Activated CD4-positive, alpha-beta T cell treated with anti-CD3 and anti-CD28 coated beads, Interleukin-2, amount 10 ng/mL, durations not matched to agents 24 days and 14 days (primary cell): ENCODE measurements around the gene UBAP1L. TPM values are rescaled to one million over a fixed set of nuclear protein-coding genes. Genes with fewer than 3 reads are reported as not detected.

Experiments
- DNase-seq: peaks from one replicate; pipeline ENCODE4 v3.0.0; 2022
- H3K27ac Mint-ChIP-seq: one replicate; pipeline ENCODE4 v1.8.0; 2022; ENCODE audit warnings: mild to moderate bottlenecking, mixed read lengths
- H3K27me3 Mint-ChIP-seq: one replicate; pipeline ENCODE4 v1.8.0; 2022; ENCODE audit warnings: mixed read lengths
- H3K36me3 Mint-ChIP-seq: one replicate; pipeline ENCODE4 v1.8.0; 2022; ENCODE audit warnings: low read depth, mild to moderate bottlenecking, mixed read lengths
- H3K4me1 Mint-ChIP-seq: one replicate; pipeline ENCODE4 v1.8.0; 2021; ENCODE audit warnings: mixed read lengths
- H3K4me3 Mint-ChIP-seq: one replicate; pipeline ENCODE4 v1.8.0; 2022; ENCODE audit warnings: mild to moderate bottlenecking, moderate library complexity, mixed read lengths
- H3K9me3 Mint-ChIP-seq: one replicate; pipeline ENCODE4 v1.8.0; 2021; ENCODE audit warnings: mixed read lengths
- intact Hi-C: fragments of 100-400 bp; cut with micrococcal nuclease; formaldehyde crosslinking; loops from one replicate; pipeline ENCODE4 v1.15.1; 2023
- total RNA-seq: library from RNA; stranded (reverse); gene quantifications from 2 replicates; pipeline ENCODE4 v1.2.3, GENCODE V29; 2022

Gene UBAP1L
- total RNA-seq, 1 donor from 2014 or later, result 6.6 TPM

DNA sequence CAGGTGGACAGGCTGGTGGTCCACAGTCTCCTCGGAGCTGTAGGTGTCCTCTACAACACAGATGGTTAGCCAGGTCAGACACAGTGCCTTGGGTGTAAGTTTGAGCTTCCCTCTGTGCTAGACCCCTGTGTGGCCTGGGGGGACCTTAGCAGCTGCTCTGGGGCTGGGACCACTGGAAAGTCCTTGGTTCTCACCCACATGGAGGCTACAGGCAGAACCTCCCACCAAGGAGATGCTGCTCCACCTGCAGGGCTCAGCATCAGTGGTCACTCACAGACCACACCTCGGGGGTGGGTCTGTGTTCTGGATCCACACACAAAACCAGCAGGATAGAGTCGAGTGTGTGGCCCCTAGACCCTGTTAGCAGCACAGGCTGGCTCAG lies 55.6 kb downstream of the UBAP1L start:
- H3K27me3 Mint-ChIP-seq, result peaks cover 8% of the 10 kb centered on the region
- H3K4me3 Mint-ChIP-seq, result no peak overlapping the region
- no peak overlapping the region for H3K27ac Mint-ChIP-seq
- intact Hi-C loops, result no loop called here
- no peak for DNase-seq
- peaks cover 3% of the 10 kb centered on the region for H3K4me1 Mint-ChIP-seq
- no peaks in the 10 kb centered on the region for H3K9me3 Mint-ChIP-seq
- no peaks in the 10 kb centered on the region for H3K36me3 Mint-ChIP-seq

DNA sequence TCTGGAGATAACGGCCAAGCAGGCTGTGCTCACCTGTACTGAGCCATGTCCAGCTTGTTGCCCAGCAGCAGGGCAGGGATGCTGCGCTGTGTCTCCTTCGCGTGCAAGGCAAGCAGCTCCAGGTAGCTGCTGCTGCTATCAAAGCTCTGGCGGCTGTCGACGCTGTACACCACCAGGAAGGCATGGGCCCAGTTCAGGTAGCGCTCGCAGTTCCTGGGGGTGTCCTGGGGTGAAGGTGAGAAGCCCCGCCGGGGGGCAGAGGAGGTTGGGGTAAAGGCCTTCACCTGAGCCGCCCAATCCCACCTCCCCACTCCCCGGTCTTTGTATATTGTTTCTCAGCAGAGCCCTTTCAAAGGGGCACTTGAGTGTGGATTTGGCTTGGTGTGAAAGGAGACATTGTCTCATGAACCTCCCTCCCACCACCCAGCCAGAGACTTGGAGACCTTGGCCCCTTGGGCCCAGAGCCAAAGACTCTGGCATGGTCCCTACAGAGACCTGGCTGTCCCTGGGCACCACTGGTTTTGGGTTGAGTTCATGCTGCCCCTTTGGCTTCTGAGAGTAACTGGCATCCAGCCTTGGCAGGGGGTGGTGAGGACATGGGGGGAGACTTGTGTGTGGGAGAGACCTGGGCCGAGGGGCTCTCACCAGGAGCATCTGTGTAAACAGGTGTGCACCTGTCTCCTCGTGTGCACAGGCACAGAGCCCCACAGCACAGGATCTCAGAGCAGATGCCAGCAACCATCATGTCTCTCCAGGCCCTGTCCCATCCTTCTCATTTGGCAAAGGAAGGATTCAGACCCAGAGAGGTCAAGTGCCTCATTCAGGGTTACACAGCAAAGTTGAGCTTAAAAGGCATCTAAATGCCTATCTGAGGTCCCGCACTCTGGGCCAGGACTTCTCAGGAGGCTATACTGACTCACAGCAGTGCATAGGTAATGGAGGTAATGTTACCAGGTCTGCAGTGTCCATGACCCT lies 56.3 kb downstream of the UBAP1L start:
- peaks cover 3% of the 10 kb centered on the region for H3K4me1 Mint-ChIP-seq
- H3K27ac Mint-ChIP-seq, result no peak overlapping the region
- no peak for DNase-seq
- H3K9me3 Mint-ChIP-seq, result no peaks in the 10 kb centered on the region
- peaks cover 2% of the 10 kb centered on the region for H3K27me3 Mint-ChIP-seq
- intact Hi-C loops, result no loop called here
- H3K4me3 Mint-ChIP-seq, result no peak overlapping the region
- no peaks in the 10 kb centered on the region for H3K36me3 Mint-ChIP-seq

DNA sequence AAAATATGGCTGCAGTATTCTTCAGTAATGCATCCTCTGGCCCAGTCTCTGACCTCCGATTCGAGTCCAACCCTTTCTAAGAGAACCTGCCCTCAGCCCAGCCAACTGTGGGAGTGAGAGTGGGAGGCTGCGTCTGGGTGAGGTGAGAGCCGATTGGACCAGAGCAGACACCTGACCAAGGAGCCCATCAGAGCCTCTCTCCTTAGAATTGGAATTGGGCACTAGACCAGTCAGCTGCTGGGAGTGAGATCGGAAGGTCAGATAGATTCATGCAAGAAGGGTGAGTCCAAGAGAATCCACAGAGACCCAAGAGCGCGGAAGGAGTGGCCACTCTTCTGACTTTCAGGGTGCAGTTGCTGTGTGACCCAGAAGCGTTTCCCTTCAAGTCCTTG lies 57.5 kb downstream of the UBAP1L start:
- peaks cover 3% of the 10 kb centered on the region for H3K4me1 Mint-ChIP-seq
- no peaks in the 10 kb centered on the region for H3K9me3 Mint-ChIP-seq
- no peaks in the 10 kb centered on the region for H3K27me3 Mint-ChIP-seq
- H3K4me3 Mint-ChIP-seq, result no peak overlapping the region
- H3K36me3 Mint-ChIP-seq, result no peaks in the 10 kb centered on the region
- no peak for DNase-seq
- H3K27ac Mint-ChIP-seq, result no peak overlapping the region
- intact Hi-C loops, result no loop called here

DNA sequence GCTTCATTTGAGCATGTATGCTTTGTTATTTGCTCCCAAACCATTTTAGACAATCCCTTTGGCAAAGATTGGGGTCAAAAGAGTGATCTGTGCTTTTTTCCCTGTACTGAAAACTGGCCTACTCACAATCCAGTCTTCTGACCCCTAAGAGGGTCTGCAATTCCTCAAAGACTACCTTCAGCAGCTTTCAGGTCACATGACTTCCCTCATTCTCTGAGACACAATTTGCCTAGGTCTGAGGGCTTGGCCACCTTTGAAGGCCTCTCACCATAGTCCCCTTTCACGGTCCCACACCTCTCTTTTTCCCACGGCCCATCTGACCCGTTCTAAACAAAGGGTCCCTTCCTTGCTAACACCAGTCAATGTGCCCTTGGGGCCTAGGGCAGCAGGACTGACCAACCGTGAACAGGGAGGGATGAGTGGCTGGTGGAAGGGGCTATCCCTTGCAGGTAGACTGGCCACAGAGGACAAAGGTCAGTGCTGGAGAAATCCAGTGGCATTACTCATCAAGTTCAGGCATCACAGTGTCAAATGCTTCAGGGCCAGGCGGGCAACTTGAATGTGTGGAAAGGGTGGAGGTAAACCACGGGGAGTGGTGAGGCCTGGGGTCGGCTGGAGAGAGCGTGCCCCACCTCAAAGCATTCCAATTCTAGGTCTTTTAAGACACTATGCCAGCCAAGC lies 58.0 kb downstream of the UBAP1L start:
- DNase-seq, result no peak
- no peaks in the 10 kb centered on the region for H3K27me3 Mint-ChIP-seq
- intact Hi-C loops, result no loop called here

DNA sequence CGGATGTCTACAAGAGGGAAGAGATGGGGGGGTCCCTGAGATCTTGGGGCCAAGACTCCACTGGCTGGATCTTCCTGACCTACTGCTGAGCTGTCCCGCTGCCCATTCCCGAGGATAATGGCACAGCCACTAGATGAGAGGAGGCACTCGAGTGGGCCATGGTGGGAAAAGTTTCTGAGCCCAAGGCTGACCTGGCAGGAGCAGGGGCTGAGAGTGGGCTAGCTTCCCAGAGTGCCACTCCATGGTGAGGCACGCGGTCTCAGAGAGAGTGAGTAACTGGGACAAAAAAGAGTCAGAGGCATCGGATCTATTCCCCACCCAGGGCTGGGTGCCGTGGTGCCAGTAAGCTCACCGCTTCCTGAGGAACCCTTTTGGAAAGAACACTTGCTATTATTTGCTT lies 58.9 kb downstream of the UBAP1L start:
- Mint-ChIP-seq H3K27ac (no peak overlapping the region), H3K4me1 (peaks cover 3% of the 10 kb centered on the region), H3K36me3 (no peaks in the 10 kb centered on the region), H3K9me3 (no peaks in the 10 kb centered on the region), H3K4me3 (no peak overlapping the region), H3K27me3 (no peaks in the 10 kb centered on the region)
- no peak for DNase-seq
- intact Hi-C loops, result no loop called here

More for the DNA sequence above, 58.0 kb downstream of the UBAP1L start:
- Mint-ChIP-seq H3K9me3 (no peaks in the 10 kb centered on the region), H3K27ac (no peak overlapping the region), H3K36me3 (no peaks in the 10 kb centered on the region), H3K4me1 (peaks cover 3% of the 10 kb centered on the region), H3K4me3 (no peak overlapping the region)

DNA sequence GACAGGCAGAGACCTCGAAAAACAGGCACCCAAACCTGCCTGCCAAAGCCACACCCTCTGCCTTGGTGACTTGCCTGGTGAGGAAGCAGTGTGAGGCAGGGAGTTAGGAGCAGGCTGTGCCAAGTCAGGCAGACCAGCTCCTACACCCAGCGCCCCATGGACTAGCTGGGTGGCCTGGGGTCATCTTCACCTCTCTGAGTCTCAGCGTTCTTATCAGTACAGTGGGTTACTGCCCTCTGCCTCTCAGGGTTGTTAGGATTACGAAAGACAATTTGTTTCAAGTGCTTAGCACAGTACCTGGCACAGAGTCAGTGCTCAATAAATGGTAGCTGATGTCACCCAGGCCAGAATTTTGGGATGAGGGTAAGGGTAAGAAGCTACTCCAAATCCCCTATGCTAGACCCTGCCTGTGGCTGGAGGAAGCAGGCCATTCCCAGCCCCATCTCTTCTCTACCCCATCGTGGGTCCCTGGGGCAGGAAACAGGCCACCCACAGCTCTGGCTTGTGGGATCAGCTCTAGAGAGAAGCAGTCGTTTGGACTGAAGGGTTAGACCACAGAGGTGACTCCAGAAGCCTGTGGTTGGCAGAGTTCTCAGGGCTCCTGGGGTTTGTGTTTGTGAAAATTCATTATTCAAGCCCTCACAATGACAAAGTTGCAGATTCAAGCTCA lies 59.7 kb downstream of the UBAP1L start:
- no peaks in the 10 kb centered on the region for H3K36me3 Mint-ChIP-seq
- DNase-seq, result no peak
- H3K4me1 Mint-ChIP-seq, result peaks cover 3% of the 10 kb centered on the region
- H3K27me3 Mint-ChIP-seq, result peaks cover 1% of the 10 kb centered on the region
- H3K27ac Mint-ChIP-seq, result no peak overlapping the region
- intact Hi-C loops, result loop anchor here (2.0 kb wide), 2 partner anchors 45 to 241 kb away; partner anchors contain the start of gene RNU5A-1
- no peak overlapping the region for H3K4me3 Mint-ChIP-seq
- no peaks in the 10 kb centered on the region for H3K9me3 Mint-ChIP-seq

DNA sequence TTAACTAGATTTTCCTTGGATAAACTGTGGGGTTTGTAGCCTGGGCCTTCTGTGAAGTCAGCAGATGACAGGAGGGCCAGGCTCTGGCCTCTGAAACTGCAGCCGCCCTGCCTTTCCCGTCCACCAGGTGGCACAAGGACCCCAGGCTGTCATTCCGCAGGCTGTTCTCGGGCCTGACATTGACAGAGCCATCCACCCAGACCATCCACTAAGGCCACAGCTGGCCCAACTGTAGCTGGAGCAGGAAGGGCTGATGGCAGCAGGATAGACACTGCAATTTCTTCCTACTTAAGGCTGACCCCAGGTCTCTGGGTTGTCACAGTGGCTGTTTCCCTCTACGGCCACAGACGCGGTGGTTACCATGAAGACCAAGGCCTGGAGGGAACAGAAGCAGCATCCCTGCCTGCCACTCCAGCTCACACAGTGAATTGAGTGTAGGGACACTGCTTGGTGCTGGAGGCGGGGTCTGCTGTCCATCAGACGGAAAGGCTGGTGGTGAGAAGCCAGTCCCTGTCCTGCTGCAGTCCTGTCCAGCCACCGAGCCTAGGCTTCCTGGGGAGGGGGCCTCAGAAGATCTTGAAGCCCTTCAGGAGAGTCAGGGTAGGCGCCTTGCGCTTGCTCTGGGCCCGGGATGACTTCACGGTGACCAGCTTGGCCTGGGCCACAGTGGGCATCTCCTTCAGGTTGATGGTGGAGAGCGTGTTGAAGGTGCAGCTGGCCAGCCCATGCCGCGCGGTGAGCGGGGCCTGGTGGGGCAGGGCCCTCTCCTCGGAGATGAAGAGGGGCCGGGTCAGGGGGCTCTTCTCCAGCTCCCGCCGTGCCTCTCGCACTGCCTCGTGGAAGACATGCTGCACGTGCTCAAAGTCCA lies 60.4 kb downstream of the UBAP1L start:
- intact Hi-C loops, result loop anchor here (1.0 to 5.0 kb wide), 4 partner anchors 24 to 333 kb away; partner anchors contain the start of gene RNU5A-1
- peak; percentile 89 for DNase-seq
- no peak overlapping the region for H3K27ac Mint-ChIP-seq
- H3K9me3 Mint-ChIP-seq, result no peaks in the 10 kb centered on the region
- H3K4me3 Mint-ChIP-seq, result no peak overlapping the region
- H3K27me3 Mint-ChIP-seq, result peaks cover 4% of the 10 kb centered on the region
- peaks cover 7% of the 10 kb centered on the region for H3K4me1 Mint-ChIP-seq
- H3K36me3 Mint-ChIP-seq, result no peaks in the 10 kb centered on the region

DNA sequence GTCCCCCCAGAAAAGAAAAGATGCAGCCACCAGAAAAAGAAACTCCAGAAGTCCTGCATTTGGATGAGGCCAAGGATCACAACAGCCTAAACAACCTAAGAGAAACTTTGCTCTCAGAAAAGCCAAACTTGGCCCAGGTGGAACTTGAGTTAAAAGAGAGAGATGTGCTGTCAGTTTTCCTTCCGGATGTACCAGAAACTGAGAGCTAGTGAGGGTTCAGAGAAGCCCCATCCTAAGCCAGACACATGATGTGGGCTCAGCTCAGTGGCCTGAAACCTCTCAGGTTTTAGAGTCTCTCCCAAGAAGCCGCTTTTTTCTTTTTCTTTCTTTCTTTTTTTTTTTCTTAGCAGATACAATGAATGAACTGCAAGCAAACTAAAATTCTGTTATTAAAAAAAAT lies 62.0 kb downstream of the UBAP1L start:
- Mint-ChIP-seq H3K36me3 (no peaks in the 10 kb centered on the region), H3K27ac (no peak overlapping the region), H3K4me3 (no peak overlapping the region), H3K9me3 (no peaks in the 10 kb centered on the region), H3K4me1 (peaks cover 11% of the 10 kb centered on the region), H3K27me3 (peaks cover 7% of the 10 kb centered on the region)
- intact Hi-C loops, result loop anchor here (5.0 kb wide), 1 partner anchor 334 kb away; no protein-coding TSS in a partner anchor
- DNase-seq, result no peak

DNA sequence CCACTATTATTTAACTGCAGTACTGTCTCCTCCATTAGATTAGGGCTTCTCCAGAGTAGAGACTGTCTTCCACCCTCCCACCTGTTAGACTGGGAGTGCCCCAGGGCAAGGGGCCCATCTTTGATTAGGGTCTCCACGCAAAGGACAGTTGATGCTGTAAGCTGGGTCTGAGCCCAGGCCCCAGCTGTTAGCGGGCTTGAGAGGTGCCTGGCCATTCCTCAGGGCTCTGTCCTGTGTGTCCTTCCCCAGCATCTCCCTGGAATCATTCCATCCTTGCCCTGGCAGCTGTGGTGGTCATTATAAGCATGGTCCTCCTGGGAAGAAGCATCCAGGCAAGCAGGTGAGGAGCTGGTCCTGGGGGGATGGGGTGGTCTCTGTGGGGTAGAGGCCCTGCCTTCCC lies 63.7 kb downstream of the UBAP1L start:
- Mint-ChIP-seq H3K4me1 (peaks cover 11% of the 10 kb centered on the region), H3K9me3 (no peaks in the 10 kb centered on the region), H3K4me3 (no peak overlapping the region), H3K27me3 (peaks cover 7% of the 10 kb centered on the region), H3K27ac (no peak overlapping the region), H3K36me3 (no peaks in the 10 kb centered on the region)
- intact Hi-C loops, result loop anchor here (5.0 kb wide), 1 partner anchor 336 kb away; no protein-coding TSS in a partner anchor
- DNase-seq, result no peak

DNA sequence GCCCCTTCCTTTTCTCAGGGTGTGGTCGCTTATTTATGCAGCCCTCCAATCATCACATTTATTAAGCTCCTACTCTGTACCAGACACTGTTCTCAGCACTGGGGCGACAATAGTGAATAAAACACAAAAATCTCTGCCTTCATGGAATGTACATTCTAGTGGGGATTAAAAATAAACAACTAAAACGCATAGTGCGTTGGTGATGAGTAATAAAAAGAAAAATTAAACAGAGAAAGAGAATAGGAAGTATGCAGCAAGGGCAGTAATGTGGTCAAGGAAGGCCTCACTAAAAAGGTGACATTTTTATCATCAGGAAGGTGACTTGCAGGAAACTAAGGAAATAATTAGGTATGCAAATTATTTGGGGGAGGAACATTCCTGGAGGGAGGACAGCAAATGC lies 64.7 kb downstream of the UBAP1L start:
- Mint-ChIP-seq H3K36me3 (no peaks in the 10 kb centered on the region), H3K4me3 (no peak overlapping the region), H3K27ac (no peak overlapping the region), H3K9me3 (no peaks in the 10 kb centered on the region), H3K27me3 (peaks cover 7% of the 10 kb centered on the region), H3K4me1 (peaks cover 9% of the 10 kb centered on the region)
- DNase-seq, result no peak
- intact Hi-C loops, result loop anchor here (5.0 kb wide), 1 partner anchor 337 kb away; no protein-coding TSS in a partner anchor

DNA sequence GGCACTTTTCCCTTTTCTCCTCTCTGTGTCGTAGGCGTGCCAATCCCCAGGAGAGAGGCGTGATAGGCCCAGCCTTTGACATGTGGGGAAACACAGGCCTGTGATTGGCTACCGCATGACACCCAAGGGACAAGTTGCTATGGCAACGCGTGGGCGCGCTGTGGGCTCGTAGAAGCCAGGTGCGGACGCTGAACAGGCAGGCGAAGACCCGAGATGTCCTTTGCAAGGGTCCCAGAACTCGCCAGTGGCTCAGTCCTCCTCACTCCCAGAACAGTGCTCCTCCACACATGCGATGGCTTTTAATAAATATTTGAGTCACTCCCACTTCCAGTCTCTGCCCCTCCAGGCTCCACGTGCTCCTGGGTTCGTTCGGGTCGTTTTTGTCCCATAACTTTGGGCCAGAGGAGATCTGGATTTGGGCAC lies 65.6 kb downstream of the UBAP1L start:
- peak; percentile 95 for DNase-seq
- peak overlapping the region; percentile 45 for H3K27ac Mint-ChIP-seq
- peaks cover 11% of the 10 kb centered on the region for H3K4me1 Mint-ChIP-seq
- no peaks in the 10 kb centered on the region for H3K36me3 Mint-ChIP-seq
- H3K9me3 Mint-ChIP-seq, result no peaks in the 10 kb centered on the region
- H3K4me3 Mint-ChIP-seq, result peak overlapping the region; percentile 66
- H3K27me3 Mint-ChIP-seq, result peaks cover 7% of the 10 kb centered on the region
- intact Hi-C loops, result loop anchor here (10.0 kb wide), 1 partner anchor 85 kb away; the partner anchor contains the start of gene PDCD7

DNA sequence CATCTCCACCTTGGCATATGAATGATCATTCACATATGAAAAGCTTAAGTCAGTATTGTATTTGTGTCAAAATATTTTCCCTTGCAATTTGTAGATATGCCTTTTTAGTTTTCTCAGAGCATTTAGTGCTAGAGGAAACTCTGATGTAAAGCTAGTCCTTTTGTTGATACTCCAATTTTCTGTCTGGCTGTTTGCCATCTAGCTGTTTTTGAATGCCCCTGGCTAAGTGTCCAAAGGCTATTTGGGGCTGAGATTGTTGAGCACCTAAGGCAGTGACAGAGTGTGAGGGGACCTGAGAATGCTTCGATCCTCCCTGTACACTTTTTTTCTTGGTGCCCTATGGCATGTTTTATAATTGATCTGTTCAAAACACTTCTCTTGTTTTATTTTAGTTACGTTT lies 66.8 kb downstream of the UBAP1L start:
- Mint-ChIP-seq H3K9me3 (no peaks in the 10 kb centered on the region), H3K4me3 (no peak overlapping the region), H3K36me3 (no peaks in the 10 kb centered on the region), H3K4me1 (peaks cover 15% of the 10 kb centered on the region), H3K27me3 (peaks cover 7% of the 10 kb centered on the region), H3K27ac (no peak overlapping the region)
- intact Hi-C loops, result loop anchor here (10.0 kb wide), 1 partner anchor 87 kb away; the partner anchor contains the start of gene PDCD7
- no peak for DNase-seq
